Right kidney (tissue), 1 donor: ENCODE results near the gene PARP8.

Experiments
- DNase-seq: peaks from one replicate; pipeline ENCODE4 v3.0.0-alpha.2; 2016

Gene PARP8

DNA sequence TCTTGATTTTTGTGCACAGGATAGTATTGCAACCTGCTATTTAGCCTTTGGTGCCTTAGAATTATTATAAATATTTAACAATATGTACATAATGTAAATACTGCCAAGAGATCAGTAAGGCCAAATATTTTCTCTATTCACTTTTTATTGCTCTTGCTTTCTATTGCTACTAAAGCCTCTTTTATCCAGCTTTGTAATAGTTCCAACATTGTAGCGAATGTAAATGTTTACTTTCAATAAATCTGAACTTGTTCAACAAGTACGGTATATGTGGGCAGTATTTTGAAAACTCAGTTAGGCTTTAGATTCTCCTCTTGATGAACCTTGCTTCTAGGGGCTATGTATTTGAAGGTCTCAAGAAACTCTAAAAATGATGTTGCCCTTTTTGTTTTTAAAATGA is 179.8 kb downstream of the PARP8 start:
- DNase-seq = no peak

DNA sequence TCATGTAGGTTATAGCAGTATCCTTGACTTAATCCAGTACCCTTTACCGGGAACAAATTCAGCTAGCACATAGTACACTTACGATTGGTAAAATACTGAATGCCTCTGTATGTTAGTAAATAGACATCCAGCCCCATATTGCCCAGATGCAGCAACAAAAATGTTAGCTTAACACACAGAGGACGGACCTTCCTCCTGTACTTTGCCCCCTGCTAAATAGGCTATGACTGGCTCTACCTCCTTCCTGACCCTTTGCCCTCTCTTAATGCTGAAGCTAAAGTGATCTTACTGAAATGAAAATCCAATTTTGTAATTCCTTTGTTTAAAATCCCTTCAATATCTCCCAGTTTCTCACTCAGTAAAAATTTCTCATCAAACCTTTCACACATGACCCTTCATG is 183.1 kb downstream of the PARP8 start:
- DNase-seq = no peak

DNA sequence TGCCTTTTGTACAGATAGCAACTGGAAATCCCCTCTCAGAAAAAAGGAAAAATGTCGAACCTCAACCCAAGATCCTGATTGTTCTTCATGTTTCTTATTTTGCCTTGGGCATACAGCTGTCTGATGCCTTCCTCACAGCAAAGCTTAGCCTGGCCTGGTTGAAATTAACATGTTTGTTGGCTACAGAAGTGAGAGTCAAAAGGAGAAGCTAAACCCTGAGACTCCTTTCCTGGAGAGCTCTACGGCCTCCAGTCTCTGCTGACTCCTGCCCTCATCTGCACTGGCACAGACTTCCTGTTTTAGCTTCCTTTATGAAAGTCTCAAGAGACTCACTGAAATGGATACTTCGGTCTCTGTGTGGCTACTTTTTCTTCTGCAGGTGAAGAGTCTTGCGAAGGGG is 186.7 kb downstream of the PARP8 start:
- no peak for DNase-seq

DNA sequence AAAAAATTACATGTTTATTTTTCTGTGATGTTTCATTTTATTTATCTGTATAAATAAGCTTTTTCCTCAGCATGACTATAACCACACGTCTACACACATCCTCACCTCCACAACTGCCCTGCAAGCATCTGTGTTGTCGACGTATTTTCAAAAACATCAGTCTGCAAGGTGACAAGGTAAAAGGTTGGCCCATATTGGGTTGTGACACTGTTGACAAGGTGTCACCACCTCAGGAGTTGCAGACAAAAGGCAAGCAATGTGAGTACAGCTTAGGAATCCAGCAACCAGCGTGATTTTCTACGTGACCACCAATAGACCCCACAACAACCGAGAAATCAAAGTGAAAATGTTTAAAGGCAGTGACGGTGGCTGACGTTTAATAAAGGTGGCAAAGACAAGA is 187.6 kb downstream of the PARP8 start:
- DNase-seq = no peak

DNA sequence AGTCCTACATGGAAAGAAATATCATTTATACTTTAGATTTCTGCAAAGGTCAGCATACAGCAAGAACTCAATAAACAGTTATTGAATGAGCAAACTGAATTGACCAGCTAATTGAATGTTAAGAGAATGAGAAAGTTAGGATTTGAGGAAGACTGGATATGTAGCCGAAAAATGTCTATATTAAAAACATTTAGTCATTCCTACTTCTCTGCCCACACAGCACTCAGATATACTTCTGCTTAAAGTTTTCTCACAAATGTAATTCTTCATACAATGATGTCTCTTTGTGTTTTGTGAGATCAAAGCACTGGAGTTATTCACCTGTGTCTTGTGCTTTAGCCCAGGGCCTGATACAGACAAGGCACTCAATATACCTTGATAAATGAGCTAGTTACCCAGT is 188.6 kb downstream of the PARP8 start:
- no peak for DNase-seq

DNA sequence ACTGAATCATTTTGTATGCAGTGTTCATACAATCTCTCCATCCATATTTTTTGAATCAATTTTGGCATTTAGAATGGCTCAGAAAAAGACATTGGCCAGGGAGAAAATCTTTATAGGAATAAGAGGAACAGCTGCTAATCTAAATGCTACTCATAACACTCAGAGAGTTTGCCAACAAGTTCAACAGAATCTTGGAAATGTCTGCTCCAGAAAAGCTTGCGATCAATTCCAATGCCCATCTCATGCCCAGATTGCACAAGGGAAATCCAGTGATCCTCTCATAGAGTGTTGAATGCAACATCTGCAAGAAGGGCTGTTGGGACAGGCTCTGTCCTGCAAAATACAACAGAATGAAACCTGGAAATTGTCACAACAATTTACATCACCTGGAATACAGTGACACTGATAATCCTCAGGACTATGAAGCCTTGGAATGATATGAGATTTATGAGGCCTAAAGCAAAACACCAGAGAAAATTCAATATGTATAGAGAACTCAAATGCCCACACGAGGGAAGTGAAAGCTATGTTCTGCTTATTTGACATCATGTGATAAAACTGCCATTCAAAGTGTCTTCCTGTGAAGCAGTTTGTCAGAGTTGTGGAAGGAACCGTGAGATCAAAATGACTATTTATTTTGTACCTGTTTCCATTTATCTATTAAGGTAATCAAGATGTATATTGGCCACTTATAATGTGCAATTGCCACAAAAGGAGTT is 190.1 kb downstream of the PARP8 start:
- DNase-seq = no peak

DNA sequence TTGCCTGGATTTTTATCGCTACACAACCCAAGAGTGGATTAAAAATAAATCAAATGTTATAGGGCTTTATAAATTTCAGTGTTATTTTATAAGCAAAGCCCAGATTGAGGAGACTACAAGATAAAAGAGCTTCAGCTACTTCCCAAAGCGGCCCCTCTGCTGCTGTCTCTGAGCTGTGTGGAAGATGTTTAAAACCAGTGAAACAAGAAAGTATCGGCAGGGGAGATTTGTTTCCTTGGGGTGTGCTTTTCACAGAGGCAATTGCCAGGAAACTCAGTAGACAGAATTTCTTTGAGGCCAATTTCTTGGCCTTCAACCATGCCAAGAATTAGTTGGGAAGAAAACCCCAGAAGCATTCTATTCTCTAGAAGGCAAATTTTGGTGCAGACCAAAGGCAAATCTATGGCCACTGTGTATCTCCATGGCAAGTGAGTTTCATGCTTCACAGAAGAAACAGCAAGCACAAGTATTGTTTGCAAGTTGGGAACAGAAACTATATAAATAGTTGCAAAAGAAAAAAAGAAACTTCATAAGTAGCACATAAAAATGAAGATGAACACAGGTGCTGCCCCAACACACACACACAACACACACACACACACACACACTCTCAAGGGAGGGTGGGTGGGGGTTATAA is 197.2 kb downstream of the PARP8 start:
- DNase-seq = no peak

DNA sequence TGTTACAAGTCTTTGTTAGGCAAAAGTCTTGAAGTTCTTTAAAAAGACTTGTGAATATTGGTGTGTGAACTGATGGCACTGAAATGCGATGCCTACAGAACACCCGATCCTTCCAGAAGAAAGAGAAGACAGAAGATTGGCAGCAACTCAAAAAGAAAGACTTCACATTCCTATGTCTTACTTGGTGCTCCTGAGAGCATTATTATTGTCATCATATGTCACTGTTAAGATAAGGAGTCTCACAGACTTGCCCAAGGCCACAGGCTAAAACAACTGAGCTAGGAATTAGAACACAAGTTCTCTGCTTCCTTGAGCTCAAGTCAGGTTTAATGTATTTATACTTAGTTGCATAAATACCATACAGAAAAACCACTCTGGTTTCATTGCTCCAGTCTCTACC is 198.0 kb downstream of the PARP8 start:
- no peak for DNase-seq

DNA sequence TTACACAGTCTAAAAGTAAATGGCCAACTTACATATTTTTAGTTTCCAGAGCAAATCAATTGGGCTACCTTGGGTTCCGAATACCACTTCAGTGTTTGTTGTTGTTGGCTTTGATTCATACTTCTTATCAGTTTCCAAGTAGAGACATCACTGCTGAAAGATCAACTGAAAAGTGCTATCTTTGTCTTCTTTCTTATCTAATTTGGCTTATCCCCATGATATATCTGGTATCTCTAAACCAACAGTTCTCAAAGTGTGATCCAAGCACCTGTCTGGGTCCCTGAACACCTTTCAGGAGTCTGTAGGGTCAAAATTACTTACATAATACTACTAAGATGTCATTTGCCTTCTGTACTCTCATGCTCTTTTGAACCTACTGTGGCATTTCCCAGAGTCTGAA is 200.0 kb downstream of the PARP8 start:
- no peak for DNase-seq

DNA sequence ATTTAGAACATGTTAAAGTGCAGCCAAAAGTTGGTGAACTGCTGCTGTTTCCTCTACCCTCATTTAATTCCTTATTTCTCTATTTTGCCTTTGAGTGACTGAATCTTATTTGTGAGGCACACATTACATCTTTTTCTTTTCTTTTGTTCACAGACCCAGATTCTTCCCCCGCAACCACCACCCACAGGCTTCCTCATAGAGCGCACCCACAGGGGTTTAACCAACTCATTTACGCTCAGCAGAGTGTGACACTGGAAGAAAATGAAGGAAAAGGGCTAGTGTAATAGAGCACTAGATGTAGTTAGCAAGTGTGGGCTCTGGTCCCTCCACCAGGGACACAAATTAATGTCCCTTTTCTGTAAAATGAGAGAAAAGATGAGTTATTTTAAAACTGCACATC is 200.7 kb downstream of the PARP8 start:
- DNase-seq = no peak

DNA sequence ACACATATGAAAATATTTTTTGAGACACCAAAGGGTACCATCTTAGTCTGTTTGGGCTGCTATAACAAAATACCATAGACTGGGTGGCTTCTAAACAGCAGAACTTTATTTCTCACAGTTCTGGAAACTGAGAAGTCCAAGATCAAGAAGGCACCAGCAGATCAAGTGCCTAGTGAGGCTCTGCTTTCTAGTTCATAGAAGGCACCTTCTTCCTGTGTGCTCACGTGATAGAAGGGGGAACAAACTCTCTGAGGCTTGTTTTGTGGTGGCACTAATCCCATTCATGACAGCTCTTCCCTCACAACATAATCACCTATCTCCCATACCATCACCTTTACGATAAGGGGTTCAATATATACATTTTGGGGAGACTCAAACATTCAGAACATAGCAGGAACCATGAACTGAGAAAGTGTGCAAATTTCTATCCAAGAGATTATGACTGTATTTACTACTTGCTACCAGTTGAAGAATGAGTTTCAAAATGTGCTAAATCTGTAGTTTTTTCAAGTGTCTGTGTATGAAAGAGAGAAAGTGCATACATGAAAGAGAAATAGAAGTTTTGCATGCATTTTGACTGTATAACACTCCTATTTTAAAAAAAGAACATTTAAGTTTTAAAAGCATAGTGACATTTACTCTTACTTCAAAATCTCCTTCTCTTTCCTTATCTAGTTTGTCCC is 207.3 kb downstream of the PARP8 start:
- no peak for DNase-seq

DNA sequence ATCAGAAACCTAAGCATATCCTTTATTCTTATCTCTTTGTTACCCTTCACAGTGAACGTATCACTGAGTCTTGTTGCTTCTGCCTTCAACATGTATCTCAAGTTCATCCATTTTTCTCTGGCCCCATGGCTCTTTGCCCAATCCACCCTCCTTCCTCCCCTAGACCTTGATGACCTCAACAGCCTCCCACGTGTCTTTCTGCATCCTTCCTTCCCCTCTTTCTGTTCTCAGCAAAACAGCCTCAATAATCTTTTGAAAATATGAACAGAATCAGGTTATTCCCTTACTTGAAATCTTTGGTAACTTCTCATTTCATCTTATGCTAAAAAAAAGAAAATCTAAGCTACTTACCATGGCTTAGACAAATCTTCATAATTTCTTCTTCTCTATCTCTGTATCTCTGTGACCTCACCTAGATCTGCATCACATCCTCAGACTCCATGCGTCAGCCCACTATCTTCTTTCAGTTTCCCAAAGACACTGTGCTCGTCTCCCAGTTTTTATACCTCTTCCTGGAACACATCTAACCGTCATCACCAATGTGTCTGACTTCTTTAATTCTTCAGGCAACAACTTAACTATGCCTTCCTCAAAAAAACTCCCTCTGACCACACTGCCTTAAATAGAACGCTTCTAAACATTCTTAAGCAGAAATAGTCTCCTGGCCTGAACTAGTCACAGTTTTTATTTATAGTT is 208.0 kb downstream of the PARP8 start:
- DNase-seq = no peak

DNA sequence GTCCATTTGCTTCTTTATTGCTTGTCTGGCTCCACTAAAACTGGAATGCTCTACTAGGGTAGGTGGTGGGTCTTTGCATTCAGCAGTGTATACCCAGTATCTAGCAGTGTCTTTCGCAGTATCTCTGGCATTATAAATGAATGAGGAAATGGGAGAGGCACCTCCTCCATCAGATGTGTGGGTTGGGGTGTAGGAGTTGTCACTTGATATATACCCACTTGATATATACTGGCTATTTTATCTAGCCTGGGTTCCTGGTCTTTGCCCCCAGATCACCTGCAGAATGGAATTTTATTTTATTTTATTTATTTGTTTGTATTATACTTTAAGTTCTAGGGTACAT is 208.5 kb downstream of the PARP8 start:
- DNase-seq = no peak

DNA sequence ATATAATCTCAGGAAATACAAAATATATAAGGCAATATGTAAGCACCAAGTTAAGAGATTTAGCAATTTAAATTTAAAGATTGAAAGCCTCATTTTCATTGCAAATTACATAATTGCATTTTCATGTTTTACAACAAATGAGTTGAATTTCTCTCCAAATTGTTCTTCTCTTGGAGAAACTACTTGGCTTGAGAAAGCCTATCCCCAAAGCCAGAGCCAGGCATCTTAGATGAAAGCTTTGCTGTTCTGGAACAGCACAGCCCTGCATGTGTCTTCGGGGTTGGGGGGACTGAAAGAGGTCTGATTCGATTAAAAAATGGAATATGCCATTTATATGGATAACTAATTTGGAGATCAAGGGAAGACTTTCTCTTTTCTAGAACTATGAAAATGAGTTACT is 212.0 kb downstream of the PARP8 start:
- DNase-seq = no peak

DNA sequence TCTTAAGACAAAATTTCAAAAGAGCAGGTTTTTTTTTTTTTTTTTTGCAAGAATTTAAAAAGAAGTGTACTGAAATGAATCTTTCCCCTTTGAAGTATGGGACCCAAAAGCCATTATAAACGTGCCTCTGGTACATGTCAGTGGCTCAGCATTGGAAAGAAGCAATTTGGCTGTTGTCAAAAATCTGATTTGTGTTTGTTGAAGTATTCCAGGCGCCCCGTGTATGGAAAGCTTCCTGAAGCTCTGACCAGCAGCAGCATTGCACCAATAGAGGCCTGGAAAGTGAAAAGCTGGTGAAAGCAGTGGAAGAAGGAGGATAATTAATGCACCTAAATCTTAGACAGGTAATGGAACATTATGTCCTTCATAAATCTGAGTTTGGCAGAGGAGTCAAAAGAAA is 215.0 kb downstream of the PARP8 start:
- no peak for DNase-seq

DNA sequence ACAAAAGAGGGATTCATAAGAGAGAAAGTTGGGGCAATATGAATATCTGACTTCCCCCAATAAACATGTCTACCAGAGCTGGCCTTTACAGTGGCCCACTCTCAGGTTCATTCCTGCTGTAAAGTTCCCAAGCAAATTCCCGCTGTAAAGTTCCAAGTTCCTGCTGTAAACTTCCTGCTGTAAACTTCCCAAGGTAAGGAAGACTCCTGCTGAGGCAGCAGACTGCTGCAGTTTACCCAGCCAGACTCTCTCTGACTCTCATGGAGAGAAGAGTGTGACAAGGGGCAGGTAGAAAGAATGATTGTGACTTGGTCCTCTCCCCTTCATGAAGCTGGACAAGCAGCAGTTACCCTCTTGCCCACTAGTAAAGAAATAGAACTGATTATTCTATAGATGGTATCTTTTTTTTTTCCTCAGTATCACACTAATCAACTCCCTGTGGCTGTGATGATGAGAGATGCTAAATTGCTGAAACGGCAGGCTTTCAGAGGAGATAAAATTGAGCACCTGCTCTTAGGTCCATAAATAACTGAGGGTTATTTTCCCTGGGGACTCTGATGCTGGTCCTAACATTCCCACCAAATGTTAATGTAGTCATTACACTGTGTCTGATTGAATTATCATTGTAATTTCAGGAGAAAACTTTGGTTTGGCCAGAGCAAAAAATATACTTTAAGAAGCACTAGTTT is 220.4 kb downstream of the PARP8 start:
- DNase-seq = no peak

DNA sequence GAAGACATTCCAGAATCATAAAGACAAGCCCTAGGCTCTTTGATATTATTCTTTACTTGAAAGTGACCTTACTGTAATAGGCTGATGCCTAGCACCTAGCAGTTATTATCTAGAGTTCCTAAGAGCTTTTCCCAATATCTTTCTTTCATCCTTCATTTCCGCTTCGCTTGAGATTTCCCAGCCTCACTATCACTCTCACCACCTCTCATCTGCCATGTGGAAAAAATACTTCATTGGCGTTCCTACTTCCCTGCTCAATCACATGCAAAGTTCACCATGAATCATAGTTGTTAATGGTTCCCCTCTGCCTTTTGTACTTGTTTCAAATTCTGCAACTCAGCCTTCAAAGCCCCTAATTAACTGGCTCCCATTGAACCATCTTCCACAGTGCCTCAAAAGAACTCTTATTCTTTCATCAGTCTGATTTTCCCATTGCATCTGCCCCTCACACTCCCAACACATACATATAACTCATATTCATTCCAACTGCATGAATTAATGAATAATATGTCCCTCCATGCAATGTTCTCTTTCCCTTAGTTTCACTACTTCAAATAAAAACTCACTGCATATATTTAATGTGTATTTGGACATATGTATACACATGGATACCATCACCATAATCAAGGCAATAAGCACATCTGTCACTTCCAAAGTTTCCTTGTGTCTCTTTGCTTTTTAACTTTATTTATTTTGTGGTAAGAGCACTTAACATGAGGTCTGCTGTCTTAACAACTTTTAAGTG is 221.6 kb downstream of the PARP8 start:
- DNase-seq = no peak

DNA sequence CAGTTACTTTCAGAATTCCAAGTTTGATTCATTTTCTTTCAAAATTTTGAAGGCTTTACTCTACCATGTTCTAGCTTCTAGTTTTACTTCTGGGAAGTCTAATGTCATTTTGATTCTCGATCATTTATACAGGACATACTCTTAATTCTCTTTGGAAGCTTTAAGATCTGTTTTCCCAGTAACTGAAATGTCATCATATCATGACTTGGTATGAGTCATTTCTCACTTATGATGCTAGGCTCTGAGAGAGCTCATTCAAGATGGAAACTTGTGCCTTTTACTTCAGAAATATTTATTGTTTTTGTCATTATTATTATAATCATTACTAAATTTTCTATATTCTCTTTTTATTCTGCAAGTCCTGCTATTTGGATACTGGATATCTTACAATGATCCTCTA is 222.3 kb downstream of the PARP8 start:
- no peak for DNase-seq

DNA sequence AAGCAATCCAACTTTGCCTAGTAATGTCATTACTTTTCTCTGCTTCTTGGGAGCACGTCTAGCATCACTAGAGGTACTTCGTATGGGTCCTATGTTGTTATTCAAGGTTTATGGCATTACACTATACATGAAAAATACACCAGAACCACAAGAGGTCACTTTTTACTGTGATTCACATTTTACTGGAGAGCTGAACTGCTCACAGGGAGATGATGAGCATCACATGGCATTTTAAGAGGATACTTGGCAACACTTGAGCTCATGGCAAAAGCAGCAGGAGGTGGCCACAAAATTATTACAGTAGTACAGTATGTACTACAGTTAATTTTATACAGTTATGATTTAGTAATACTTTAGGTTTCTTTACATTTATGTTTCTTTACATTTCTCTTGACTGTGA is 223.4 kb downstream of the PARP8 start:
- DNase-seq = no peak
